ENCODE measurements around the gene KLHL29. TPM values are rescaled to one million over a fixed set of nuclear protein-coding genes. Genes with fewer than 3 reads are reported as not detected.

The KLHL29 gene
- total RNA-seq, 2 experiments from 2014 or later: 0.23 to 0.66 TPM

DNA sequence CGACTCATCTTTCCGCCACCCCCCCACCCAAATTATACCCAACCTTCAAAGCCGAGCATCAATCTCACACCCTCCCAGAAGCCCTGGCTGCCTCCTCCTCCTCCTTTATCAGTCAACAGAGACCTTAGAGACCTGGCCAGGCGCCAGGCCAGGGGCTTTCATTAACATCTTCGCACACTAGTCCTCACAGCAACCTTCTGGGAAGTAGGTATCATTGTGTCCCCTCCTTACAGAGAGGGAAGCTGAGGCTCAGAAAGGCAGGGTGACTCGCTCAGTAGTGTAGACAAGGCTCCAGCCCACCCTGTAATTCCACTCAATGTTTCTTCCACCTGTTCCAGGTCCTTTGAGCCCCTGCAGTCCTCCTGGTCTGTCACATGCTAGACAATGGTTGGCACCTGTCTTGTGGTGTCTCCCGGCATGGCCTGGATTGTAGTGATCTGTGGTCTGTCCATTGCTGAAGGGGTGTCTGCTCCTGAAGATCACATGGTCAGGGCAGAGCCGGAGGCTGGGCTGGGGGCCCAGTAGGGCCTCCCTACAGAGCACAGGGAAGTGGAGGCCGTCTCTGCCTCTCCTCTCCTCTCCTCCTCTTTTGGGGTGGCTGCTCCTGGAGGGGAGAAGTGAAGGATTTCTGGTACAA, 36.0 kb downstream of the KLHL29 start:
- H3K4me2 ChIP-seq (ENCODE audit: low read length): no peak overlapping the region
- no peak overlapping the region for H3K27ac ChIP-seq (ENCODE audit: low read depth, low read length, poor library complexity, severe bottlenecking)
- CTCF ChIA-PET (ENCODE audit: unreplicated experiment): no interaction called here
- POLR2A ChIA-PET: no interaction called here
- H3K9me3 ChIP-seq (ENCODE audit: low read length): no peaks in the 10 kb centered on the region
- no peaks in the 10 kb centered on the region for H3K4me1 ChIP-seq (ENCODE audit: insufficient read depth, low read length, poor library complexity, severe bottlenecking)
- H3K79me2 ChIP-seq (ENCODE audit: insufficient read depth, low read depth, low read length): no peaks in the 10 kb centered on the region
- no peak for DNase-seq (ENCODE audit: low spot score)
- intact Hi-C loops (cut with micrococcal nuclease; ENCODE audit: unreplicated experiment): no loop called here
- H3K4me3 ChIP-seq (ENCODE audit: low read depth, low read length, poor library complexity, severe bottlenecking): no peak overlapping the region
- no TSS peak for BruUV-seq (replicated peaks)
- H3K36me3 ChIP-seq (ENCODE audit: insufficient read depth, low read length): no peaks in the 10 kb centered on the region
- TF ChIP-seq, protein P1, sequence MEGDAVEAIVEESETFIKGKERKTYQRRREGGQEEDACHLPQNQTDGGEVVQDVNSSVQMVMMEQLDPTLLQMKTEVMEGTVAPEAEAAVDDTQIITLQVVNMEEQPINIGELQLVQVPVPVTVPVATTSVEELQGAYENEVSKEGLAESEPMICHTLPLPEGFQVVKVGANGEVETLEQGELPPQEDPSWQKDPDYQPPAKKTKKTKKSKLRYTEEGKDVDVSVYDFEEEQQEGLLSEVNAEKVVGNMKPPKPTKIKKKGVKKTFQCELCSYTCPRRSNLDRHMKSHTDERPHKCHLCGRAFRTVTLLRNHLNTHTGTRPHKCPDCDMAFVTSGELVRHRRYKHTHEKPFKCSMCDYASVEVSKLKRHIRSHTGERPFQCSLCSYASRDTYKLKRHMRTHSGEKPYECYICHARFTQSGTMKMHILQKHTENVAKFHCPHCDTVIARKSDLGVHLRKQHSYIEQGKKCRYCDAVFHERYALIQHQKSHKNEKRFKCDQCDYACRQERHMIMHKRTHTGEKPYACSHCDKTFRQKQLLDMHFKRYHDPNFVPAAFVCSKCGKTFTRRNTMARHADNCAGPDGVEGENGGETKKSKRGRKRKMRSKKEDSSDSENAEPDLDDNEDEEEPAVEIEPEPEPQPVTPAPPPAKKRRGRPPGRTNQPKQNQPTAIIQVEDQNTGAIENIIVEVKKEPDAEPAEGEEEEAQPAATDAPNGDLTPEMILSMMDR (conservative IDR thresholded peaks at IDR 0.05; ENCODE audit: low read length): no peak
- no peak for TF ChIP-seq EZH2phosphoT487 (IDR thresholded peaks at IDR 0.05; ENCODE audit: borderline replicate concordance, low read depth, low read length)
- H4K20me1 ChIP-seq (ENCODE audit: insufficient read depth, low read length): no peaks in the 10 kb centered on the region
- no peaks in the 10 kb centered on the region for H3K9me2 ChIP-seq (ENCODE audit: insufficient read depth, low read length)
- no peak overlapping the region for H2AFZ ChIP-seq (ENCODE audit: low read length)

DNA sequence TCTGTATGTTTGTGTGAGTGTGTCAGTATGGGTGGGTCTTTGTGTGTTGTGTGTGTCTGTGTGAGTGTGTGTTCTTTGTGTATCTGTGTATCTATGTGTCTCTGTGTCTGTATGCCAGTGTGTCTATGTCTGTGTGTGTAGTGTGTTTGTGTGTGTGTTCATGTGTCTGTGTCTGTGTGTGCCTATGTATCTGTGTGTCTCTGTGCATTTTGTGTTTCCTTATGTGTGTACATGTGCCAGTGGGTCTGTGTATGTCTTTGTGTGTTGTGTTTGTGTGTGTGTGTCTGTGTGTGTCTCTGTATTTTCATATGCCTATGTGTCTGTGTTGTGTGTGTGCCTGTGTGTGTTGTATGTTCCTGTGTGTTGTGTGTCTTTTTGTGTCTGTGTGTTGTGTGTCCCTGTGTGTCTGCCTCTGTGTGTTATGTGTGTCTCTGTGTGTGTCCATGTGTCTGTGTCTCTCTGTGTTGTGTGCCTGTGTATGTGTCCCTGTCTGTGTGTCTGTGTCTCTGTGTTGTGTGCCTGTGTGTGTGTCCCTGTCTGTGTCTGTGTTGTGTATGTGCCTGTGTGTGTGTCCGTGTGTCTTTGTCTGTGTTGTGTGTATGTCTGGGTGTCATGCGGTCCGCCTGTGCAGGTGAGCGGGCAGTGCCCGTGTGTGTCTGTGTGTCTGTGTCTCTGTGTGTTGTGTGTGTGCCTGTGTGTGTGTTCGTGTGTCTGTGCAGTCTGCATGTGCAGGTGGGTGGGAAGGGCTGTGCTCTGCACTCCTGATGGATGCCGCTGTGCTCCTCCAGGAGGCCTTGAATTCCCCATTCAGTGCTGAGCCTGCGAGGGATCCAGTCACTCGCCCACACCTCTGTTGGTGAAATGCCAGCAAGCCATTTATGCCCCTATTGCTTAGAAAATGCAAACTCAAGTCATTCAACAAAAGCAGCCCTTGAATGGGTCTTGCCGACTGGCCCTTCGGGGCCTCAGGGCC, 37.4 kb downstream of the KLHL29 start:
- Histone ChIP-seq H3K9me2 (ENCODE audit: insufficient read depth, low read length) (no peaks in the 10 kb centered on the region), H3K4me1 (ENCODE audit: insufficient read depth, low read length, poor library complexity, severe bottlenecking) (no peaks in the 10 kb centered on the region), H3K27ac (ENCODE audit: low read depth, low read length, poor library complexity, severe bottlenecking) (no peak overlapping the region), H3K79me2 (ENCODE audit: insufficient read depth, low read depth, low read length) (no peaks in the 10 kb centered on the region), H4K20me1 (ENCODE audit: insufficient read depth, low read length) (no peaks in the 10 kb centered on the region), H3K4me2 (ENCODE audit: low read length) (no peak overlapping the region), H3K9me3 (ENCODE audit: low read length) (no peaks in the 10 kb centered on the region), H3K36me3 (ENCODE audit: insufficient read depth, low read length) (no peaks in the 10 kb centered on the region), H2AFZ (ENCODE audit: low read length) (no peak overlapping the region), H3K4me3 (ENCODE audit: low read depth, low read length, poor library complexity, severe bottlenecking) (no peak overlapping the region)
- intact Hi-C loops (cut with micrococcal nuclease; ENCODE audit: unreplicated experiment): no loop called here
- TF ChIP-seq, protein P1 (conservative IDR thresholded peaks at IDR 0.05; ENCODE audit: low read length): no peak
- TF ChIP-seq EZH2phosphoT487 (IDR thresholded peaks at IDR 0.05; ENCODE audit: borderline replicate concordance, low read depth, low read length): no peak
- POLR2A ChIA-PET: no interaction called here
- DNase-seq (ENCODE audit: low spot score): no peak
- no TSS peak for BruUV-seq (replicated peaks)
- CTCF ChIA-PET (ENCODE audit: unreplicated experiment): no interaction called here

Data from OCI-LY7 (cell line).